DMS153 treated with DMSO at 0.1 percent for 48 hours (cell line): ENCODE measurements around the gene TMPRSS15.

Experiments
- DNase-seq: peaks from one replicate; lab custom pipeline; 2025; ENCODE audit not compliant: unreplicated experiment; lab: John Stamatoyannopoulos, UW

TMPRSS15 gene

GRCh38 chr21:18350216-18350615 lies 53.4 kb downstream of the TMPRSS15 start:
- DNase-seq, result no peak

GRCh38 chr21:18349468-18349867 lies 54.1 kb downstream of the TMPRSS15 start:
- no peak for DNase-seq

GRCh38 chr21:18340387-18340942 lies 63.1 kb downstream of the TMPRSS15 start:
- no peak for DNase-seq

GRCh38 chr21:18335651-18336236 lies 67.8 kb downstream of the TMPRSS15 start:
- DNase-seq, result no peak

GRCh38 chr21:18334066-18334465 lies 69.5 kb downstream of the TMPRSS15 start:
- no peak for DNase-seq

- DNase-seq, result no peak
Measured at GRCh38 chr21:18318156-18318555, 85.4 kb downstream of the TMPRSS15 start.

- no peak for DNase-seq
Measured at GRCh38 chr21:18298228-18298627, 105.4 kb downstream of the TMPRSS15 start.

- DNase-seq, result no peak
Measured at GRCh38 chr21:18294100-18294499, 109.5 kb downstream of the TMPRSS15 start.

- DNase-seq, result no peak
Measured at GRCh38 chr21:18289876-18290275, 113.7 kb downstream of the TMPRSS15 start.

- no peak for DNase-seq
Measured at GRCh38 chr21:18285379-18285778, 118.2 kb downstream of the TMPRSS15 start.

- DNase-seq, result no peak
Measured at GRCh38 chr21:18275781-18276180, 127.8 kb downstream of the TMPRSS15 start.

GRCh38 chr21:18274370-18274769 lies 129.2 kb downstream of the TMPRSS15 start:
- no peak for DNase-seq

GRCh38 chr21:18273400-18273799 lies 130.2 kb downstream of the TMPRSS15 start:
- DNase-seq, result no peak

GRCh38 chr21:18269856-18270255 lies 133.7 kb downstream of the TMPRSS15 start:
- DNase-seq, result no peak

GRCh38 chr21:18268906-18269305 lies 134.7 kb downstream of the TMPRSS15 start:
- no peak for DNase-seq

GRCh38 chr21:18267496-18267895 lies 136.1 kb downstream of the TMPRSS15 start:
- DNase-seq, result no peak

- DNase-seq, result no peak
Measured at GRCh38 chr21:18265944-18266343, 137.6 kb downstream of the TMPRSS15 start.

- no peak for DNase-seq
Measured at GRCh38 chr21:18253799-18254198, 149.8 kb downstream of the TMPRSS15 start.

- no peak for DNase-seq
Measured at GRCh38 chr21:18253221-18253620, 150.4 kb downstream of the TMPRSS15 start.

GRCh38 chr21:18252680-18253079 lies 150.9 kb downstream of the TMPRSS15 start:
- DNase-seq, result no peak

- DNase-seq, result no peak
Measured at GRCh38 chr21:18252256-18252655, 151.3 kb downstream of the TMPRSS15 start.

- no peak for DNase-seq
Measured at GRCh38 chr21:18251065-18251464, 152.5 kb downstream of the TMPRSS15 start.

- DNase-seq, result no peak
Measured at GRCh38 chr21:18249672-18250071, 153.9 kb downstream of the TMPRSS15 start.
